H9 (cell line): Measurements from ENCODE around the gene ELMOD2. TPM values are rescaled to one million over a fixed set of nuclear protein-coding genes. Genes with fewer than 3 reads are reported as not detected.

Source experiments
- DNase-seq: peaks from one replicate; pipeline ENCODE4 v3.0.0-alpha.2; 2017
- H2AFZ ChIP-seq: one replicate; pipeline ENCODE4 v1.6.1; 2013; ENCODE audit warnings: mild to moderate bottlenecking, low read length, control low read depth, moderate library complexity
- H2AK5ac ChIP-seq: 2 replicates; pipeline ENCODE4 v1.6.1; 2013; ENCODE audit warnings: low read length, control low read depth, mixed read lengths; ENCODE audit not compliant: insufficient read length
- H2BK120ac ChIP-seq: one replicate; pipeline ENCODE4 v1.6.1; 2013; ENCODE audit warnings: low read depth, mild to moderate bottlenecking, low read length, control low read depth, inconsistent platforms; ENCODE audit not compliant: poor library complexity, severe bottlenecking
- H2BK12ac ChIP-seq: 2 replicates; pipeline ENCODE4 v1.6.1; 2013; ENCODE audit warnings: low read length, control low read depth, mixed read lengths, low read depth; ENCODE audit not compliant: insufficient read length
- H2BK15ac ChIP-seq: 2 replicates; pipeline ENCODE4 v1.6.1; 2013; ENCODE audit warnings: low read depth, low read length, control low read depth
- H2BK20ac ChIP-seq: one replicate; pipeline ENCODE4 v1.6.1; 2013; ENCODE audit warnings: low read depth, mild to moderate bottlenecking, low read length, control low read depth, inconsistent platforms; ENCODE audit not compliant: poor library complexity, severe bottlenecking
- H2BK5ac ChIP-seq: 2 replicates; pipeline ENCODE4 v1.6.1; 2013; ENCODE audit warnings: low read length, control low read depth, mixed read lengths; ENCODE audit not compliant: insufficient read length
- H3K14ac ChIP-seq: 2 replicates; pipeline ENCODE4 v1.6.1; 2013; ENCODE audit warnings: low read length, control low read depth; ENCODE audit not compliant: insufficient read depth
- H3K18ac ChIP-seq: 2 replicates; pipeline ENCODE4 v1.6.1; 2013; ENCODE audit warnings: low read depth, mild to moderate bottlenecking, mixed read lengths, low read length, control low read depth; ENCODE audit not compliant: insufficient read length
- H3K23ac ChIP-seq: 2 replicates; pipeline ENCODE4 v1.6.1; 2013; ENCODE audit warnings: low read length, control low read depth, mixed read lengths, low read depth; ENCODE audit not compliant: insufficient read length
- H3K23me2 ChIP-seq: 2 replicates; pipeline ENCODE4 v1.6.1; 2013; ENCODE audit warnings: low read depth, mild to moderate bottlenecking, mixed read lengths, low read length, control low read depth; ENCODE audit not compliant: insufficient read length, poor library complexity, severe bottlenecking
- H3K27ac ChIP-seq: 2 replicates; pipeline ENCODE4 v1.5.1; 2013; ENCODE audit warnings: low read length, control low read depth, mixed read lengths, low read depth; ENCODE audit not compliant: insufficient read length
- H3K27me3 ChIP-seq: 2 replicates; pipeline ENCODE4 v1.6.1; 2013; ENCODE audit warnings: low read length, control low read depth, inconsistent platforms; ENCODE audit not compliant: insufficient read depth
- H3K4ac ChIP-seq: 2 replicates; pipeline ENCODE4 v1.6.1; 2013; ENCODE audit warnings: low read depth, mild to moderate bottlenecking, control low read depth, inconsistent platforms, low read length, moderate library complexity
- H3K4me1 ChIP-seq: 2 replicates; pipeline ENCODE4 v1.6.1; 2013; ENCODE audit warnings: low read length, control low read depth, inconsistent platforms; ENCODE audit not compliant: insufficient read depth
- H3K4me2 ChIP-seq: 2 replicates; pipeline ENCODE4 v1.6.1; 2013; ENCODE audit warnings: low read length, control low read depth, mixed read lengths; ENCODE audit not compliant: insufficient read length, insufficient read depth
- H3K56ac ChIP-seq: 2 replicates; pipeline ENCODE4 v1.6.1; 2013; ENCODE audit warnings: low read depth, mild to moderate bottlenecking, mixed read lengths, low read length, control low read depth; ENCODE audit not compliant: insufficient read length
- H3K79me1 ChIP-seq: 2 replicates; pipeline ENCODE4 v1.6.1; 2013; ENCODE audit warnings: low read depth, mild to moderate bottlenecking, moderate library complexity, low read length, control low read depth, inconsistent platforms; ENCODE audit not compliant: insufficient read depth, poor library complexity, severe bottlenecking
- H3K79me2 ChIP-seq: 2 replicates; pipeline ENCODE4 v1.6.1; 2013; ENCODE audit warnings: low read length, control low read depth, inconsistent platforms; ENCODE audit not compliant: insufficient read depth
- H3K9ac ChIP-seq: 2 replicates; pipeline ENCODE4 v1.6.1; 2013; ENCODE audit warnings: low read length, control low read depth, mixed read lengths; ENCODE audit not compliant: insufficient read length; ENCODE audit errors: extremely low read depth
- H3K9me3 ChIP-seq: one replicate; pipeline ENCODE4 v1.6.1; 2013; ENCODE audit warnings: low read depth, low read length, inconsistent platforms; ENCODE audit not compliant: control insufficient read depth
- H3T11ph ChIP-seq: one replicate; pipeline ENCODE4 v1.6.1; 2013; ENCODE audit warnings: mild to moderate bottlenecking, low read length, control low read depth, inconsistent platforms
- H4K20me1 ChIP-seq: one replicate; pipeline ENCODE4 v1.6.1; 2013; ENCODE audit not compliant: control insufficient read depth, insufficient read length, insufficient read depth
- H4K5ac ChIP-seq: 2 replicates; pipeline ENCODE4 v1.6.1; 2013; ENCODE audit warnings: low read depth, mild to moderate bottlenecking, mixed read lengths, low read length, control low read depth; ENCODE audit not compliant: insufficient read length
- H4K8ac ChIP-seq: replicated peaks from 2 replicates; pipeline ENCODE4 v1.6.1; 2013; ENCODE audit warnings: low read length, control low read depth, mixed read lengths, low read depth; ENCODE audit not compliant: insufficient read length
- H4K91ac ChIP-seq: 2 replicates; pipeline ENCODE4 v1.6.1; 2013; ENCODE audit warnings: low read depth, mild to moderate bottlenecking, moderate library complexity, mixed read lengths, low read length, control low read depth; ENCODE audit not compliant: insufficient read length
- H3K27ac Mint-ChIP-seq, 3 experiments: 2 replicates in 2 of 3; 3 replicates in 1 of 3; pipeline ENCODE4 v1.8.0; 2020 to 2021; ENCODE audit warnings: mixed read lengths in 3 of 3, mild to moderate bottlenecking in 1 of 3, moderate library complexity in 1 of 3
- H3K27me3 Mint-ChIP-seq: 2 replicates; pipeline ENCODE4 v1.8.0; 2021; ENCODE audit warnings: low read depth, mild to moderate bottlenecking, moderate library complexity, mixed read lengths
- H3K36me3 Mint-ChIP-seq, 3 experiments: 2 replicates in 2 of 3; 3 replicates in 1 of 3; pipeline ENCODE4 v1.8.0; 2020 to 2021; ENCODE audit warnings: low read depth in 3 of 3, mixed read lengths in 3 of 3; ENCODE audit not compliant: insufficient read depth in 1 of 3
- H3K4me1 Mint-ChIP-seq, 2 experiments: 2 replicates each; pipeline ENCODE4 v1.8.0; 2020; ENCODE audit warnings: mixed read lengths in 2 of 2
- H3K4me3 Mint-ChIP-seq, 2 experiments: 2 replicates in 1 of 2; 3 replicates in 1 of 2; pipeline ENCODE4 v1.8.0; 2020 to 2021; ENCODE audit warnings: mild to moderate bottlenecking in 2 of 2, mixed read lengths in 2 of 2, moderate library complexity in 1 of 2
- H3K9me3 Mint-ChIP-seq, 2 experiments: 2 replicates in 1 of 2; 3 replicates in 1 of 2; pipeline ENCODE4 v1.8.0; 2020; ENCODE audit warnings: mild to moderate bottlenecking in 2 of 2, mixed read lengths in 2 of 2, moderate library complexity in 1 of 2
- WGBS: extraction: QIAGEN DNeasy Blood & Tissue Kit; methylation state at CpG from one replicate; pipeline ENCODE4 v1.1.7; 2013; ENCODE audit warnings: missing lambda C conversion rate, low lambda C conversion rate, mixed read lengths; ENCODE audit not compliant: insufficient read length; ENCODE audit errors: extremely low coverage; 5-methylcytosine and 5-hydroxymethylcytosine counted together
- total RNA-seq: library from RNA; stranded (reverse); gene quantifications from 2 replicates; pipeline ENCODE4 v1.2.1, GENCODE V29; 2021
- TF ChIP-seq, protein P1 (sequence below): fragments of 200-600 bp; sonication (generic); conservative IDR thresholded peaks from 3 replicates; pipeline ENCODE4 v1.8.0; 2021; ENCODE audit warnings: antibody characterized with exemption, mild to moderate bottlenecking

Gene ELMOD2
- total RNA-seq, 1 experiment from 2014 or later: 26.3 TPM

- H2BK120ac ChIP-seq: no peak overlapping the region
- Mint-ChIP-seq H3K4me1 (no peaks in the 10 kb centered on the region; a peak in 1 of 4 replicates), H3K27me3 (peaks cover 16% of the 10 kb centered on the region), H3K9me3 (no peaks in the 10 kb centered on the region), H3K27ac (no peak overlapping the region), H3K36me3 (no peaks in the 10 kb centered on the region), H3K4me3 (no peak overlapping the region)
- no peak overlapping the region for H3K14ac ChIP-seq
- H3K79me1 ChIP-seq: no peaks in the 10 kb centered on the region
- H2BK5ac ChIP-seq: no peak overlapping the region
- TF ChIP-seq, protein P1, sequence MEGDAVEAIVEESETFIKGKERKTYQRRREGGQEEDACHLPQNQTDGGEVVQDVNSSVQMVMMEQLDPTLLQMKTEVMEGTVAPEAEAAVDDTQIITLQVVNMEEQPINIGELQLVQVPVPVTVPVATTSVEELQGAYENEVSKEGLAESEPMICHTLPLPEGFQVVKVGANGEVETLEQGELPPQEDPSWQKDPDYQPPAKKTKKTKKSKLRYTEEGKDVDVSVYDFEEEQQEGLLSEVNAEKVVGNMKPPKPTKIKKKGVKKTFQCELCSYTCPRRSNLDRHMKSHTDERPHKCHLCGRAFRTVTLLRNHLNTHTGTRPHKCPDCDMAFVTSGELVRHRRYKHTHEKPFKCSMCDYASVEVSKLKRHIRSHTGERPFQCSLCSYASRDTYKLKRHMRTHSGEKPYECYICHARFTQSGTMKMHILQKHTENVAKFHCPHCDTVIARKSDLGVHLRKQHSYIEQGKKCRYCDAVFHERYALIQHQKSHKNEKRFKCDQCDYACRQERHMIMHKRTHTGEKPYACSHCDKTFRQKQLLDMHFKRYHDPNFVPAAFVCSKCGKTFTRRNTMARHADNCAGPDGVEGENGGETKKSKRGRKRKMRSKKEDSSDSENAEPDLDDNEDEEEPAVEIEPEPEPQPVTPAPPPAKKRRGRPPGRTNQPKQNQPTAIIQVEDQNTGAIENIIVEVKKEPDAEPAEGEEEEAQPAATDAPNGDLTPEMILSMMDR: no peak
- no peaks in the 10 kb centered on the region for H3K27me3 ChIP-seq
- no peak overlapping the region for H3K4ac ChIP-seq
- no peak overlapping the region for H2BK12ac ChIP-seq
- H3K4me1 ChIP-seq: no peaks in the 10 kb centered on the region
- no peak overlapping the region for H2AK5ac ChIP-seq
- H3K56ac ChIP-seq: no peak overlapping the region
- no peak overlapping the region for H4K5ac ChIP-seq
- no peak overlapping the region for H3K23ac ChIP-seq
- H3K23me2 ChIP-seq: no peaks in the 10 kb centered on the region
- no peak overlapping the region for H3T11ph ChIP-seq
- H3K9me3 ChIP-seq: no peaks in the 10 kb centered on the region
- no peak for DNase-seq
- H2BK15ac ChIP-seq: no peak overlapping the region
- H4K8ac ChIP-seq: no peak overlapping the region
- H3K4me2 ChIP-seq: no peak overlapping the region
- H3K18ac ChIP-seq: no peak overlapping the region
- no peak overlapping the region for H4K91ac ChIP-seq
- no peak overlapping the region for H3K27ac ChIP-seq
- no peaks in the 10 kb centered on the region for H3K79me2 ChIP-seq
- H3K9ac ChIP-seq: no peak overlapping the region
- H2AFZ ChIP-seq: no peak overlapping the region
- H2BK20ac ChIP-seq: no peak overlapping the region
- no peaks in the 10 kb centered on the region for H4K20me1 ChIP-seq
- no CpG with 5 or more reads among the region's 1 CpG for WGBS
Observed at GRCh38 chr4:140584439-140584838, 60.5 kb downstream of the ELMOD2 start.
